OCI-LY1 (cell line): ENCODE data around the gene KLHL5.

ENCODE experiments used
- EZH2 ChIP-seq: fragments of 200-600 bp; sonication (generic), shearing (Covaris generic); IDR thresholded peaks from 2 replicates; pipeline ENCODE4 v1.8.0; 2017; ENCODE audit warnings: borderline replicate concordance, mixed run types, mild to moderate bottlenecking, antibody characterized with exemption, low read length, moderate library complexity, mixed read lengths
- TF ChIP-seq, protein P1 (sequence below): fragments of 200-600 bp; sonication (generic), shearing (Covaris generic); IDR thresholded peaks from 2 replicates; pipeline ENCODE4 v1.5.1; 2017; ENCODE audit warnings: mild to moderate bottlenecking, antibody characterized with exemption, low read length, moderate library complexity, mixed read lengths

DNA sequence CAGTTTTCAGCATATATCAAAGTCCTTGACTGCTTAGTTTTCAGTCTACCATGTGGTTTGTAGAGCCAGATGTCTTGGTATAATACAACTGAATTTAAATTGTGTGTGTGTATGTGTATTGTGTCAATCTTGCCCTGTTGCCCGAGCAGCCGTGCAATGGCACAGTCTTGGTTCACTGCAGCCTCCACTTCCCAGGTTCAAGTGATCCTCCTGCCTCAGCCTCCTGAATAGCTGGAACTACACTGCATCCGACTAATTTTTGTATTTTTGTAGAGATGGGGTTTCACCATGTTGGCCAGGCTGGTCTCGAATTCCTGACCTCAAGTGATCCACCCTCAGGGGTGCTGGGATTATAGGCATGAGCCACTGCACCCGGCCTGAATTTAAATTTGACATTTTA, 6.0 kb upstream of the KLHL5 start:
- TF ChIP-seq, protein P1, sequence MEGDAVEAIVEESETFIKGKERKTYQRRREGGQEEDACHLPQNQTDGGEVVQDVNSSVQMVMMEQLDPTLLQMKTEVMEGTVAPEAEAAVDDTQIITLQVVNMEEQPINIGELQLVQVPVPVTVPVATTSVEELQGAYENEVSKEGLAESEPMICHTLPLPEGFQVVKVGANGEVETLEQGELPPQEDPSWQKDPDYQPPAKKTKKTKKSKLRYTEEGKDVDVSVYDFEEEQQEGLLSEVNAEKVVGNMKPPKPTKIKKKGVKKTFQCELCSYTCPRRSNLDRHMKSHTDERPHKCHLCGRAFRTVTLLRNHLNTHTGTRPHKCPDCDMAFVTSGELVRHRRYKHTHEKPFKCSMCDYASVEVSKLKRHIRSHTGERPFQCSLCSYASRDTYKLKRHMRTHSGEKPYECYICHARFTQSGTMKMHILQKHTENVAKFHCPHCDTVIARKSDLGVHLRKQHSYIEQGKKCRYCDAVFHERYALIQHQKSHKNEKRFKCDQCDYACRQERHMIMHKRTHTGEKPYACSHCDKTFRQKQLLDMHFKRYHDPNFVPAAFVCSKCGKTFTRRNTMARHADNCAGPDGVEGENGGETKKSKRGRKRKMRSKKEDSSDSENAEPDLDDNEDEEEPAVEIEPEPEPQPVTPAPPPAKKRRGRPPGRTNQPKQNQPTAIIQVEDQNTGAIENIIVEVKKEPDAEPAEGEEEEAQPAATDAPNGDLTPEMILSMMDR: no peak
- TF ChIP-seq EZH2: no peak
